ENCODE results near the gene CEP44.

Gene CEP44

DNA sequence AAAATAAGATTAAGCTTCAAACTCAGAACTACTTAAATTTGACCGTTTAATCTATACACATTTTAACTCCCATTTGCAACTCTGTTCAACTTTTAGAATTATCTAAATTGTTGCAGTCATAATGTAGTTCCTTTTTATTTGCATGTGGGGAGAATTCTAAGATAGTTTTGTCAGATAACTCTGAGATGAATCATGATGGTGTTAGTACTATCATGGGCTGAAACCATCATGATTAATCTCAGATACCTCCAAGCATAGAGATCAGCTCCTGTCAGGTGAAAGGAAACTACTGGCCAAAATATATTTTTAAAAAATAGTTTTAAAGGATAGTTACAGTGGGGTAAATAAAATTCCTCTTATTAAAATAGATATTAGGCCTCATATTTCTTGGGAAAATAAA lies 39.3 kb upstream of the CEP44 start:
- TF ChIP-seq TCF12 (IDR thresholded peaks at IDR 0.05; ENCODE audit: low read depth) = no peak
- TF ChIP-seq, protein P1, sequence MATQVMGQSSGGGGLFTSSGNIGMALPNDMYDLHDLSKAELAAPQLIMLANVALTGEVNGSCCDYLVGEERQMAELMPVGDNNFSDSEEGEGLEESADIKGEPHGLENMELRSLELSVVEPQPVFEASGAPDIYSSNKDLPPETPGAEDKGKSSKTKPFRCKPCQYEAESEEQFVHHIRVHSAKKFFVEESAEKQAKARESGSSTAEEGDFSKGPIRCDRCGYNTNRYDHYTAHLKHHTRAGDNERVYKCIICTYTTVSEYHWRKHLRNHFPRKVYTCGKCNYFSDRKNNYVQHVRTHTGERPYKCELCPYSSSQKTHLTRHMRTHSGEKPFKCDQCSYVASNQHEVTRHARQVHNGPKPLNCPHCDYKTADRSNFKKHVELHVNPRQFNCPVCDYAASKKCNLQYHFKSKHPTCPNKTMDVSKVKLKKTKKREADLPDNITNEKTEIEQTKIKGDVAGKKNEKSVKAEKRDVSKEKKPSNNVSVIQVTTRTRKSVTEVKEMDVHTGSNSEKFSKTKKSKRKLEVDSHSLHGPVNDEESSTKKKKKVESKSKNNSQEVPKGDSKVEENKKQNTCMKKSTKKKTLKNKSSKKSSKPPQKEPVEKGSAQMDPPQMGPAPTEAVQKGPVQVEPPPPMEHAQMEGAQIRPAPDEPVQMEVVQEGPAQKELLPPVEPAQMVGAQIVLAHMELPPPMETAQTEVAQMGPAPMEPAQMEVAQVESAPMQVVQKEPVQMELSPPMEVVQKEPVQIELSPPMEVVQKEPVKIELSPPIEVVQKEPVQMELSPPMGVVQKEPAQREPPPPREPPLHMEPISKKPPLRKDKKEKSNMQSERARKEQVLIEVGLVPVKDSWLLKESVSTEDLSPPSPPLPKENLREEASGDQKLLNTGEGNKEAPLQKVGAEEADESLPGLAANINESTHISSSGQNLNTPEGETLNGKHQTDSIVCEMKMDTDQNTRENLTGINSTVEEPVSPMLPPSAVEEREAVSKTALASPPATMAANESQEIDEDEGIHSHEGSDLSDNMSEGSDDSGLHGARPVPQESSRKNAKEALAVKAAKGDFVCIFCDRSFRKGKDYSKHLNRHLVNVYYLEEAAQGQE (IDR thresholded peaks at IDR 0.05; ENCODE audit: low read depth) = no peak
- no peak for TF ChIP-seq ZBTB7A (IDR thresholded peaks at IDR 0.05; ENCODE audit: low read depth)
- no peak for TF ChIP-seq YY1 (IDR thresholded peaks at IDR 0.05; ENCODE audit: low read depth)
- no peak for TF ChIP-seq NFIC (IDR thresholded peaks at IDR 0.05)
- no peak for TF ChIP-seq TEAD4 (IDR thresholded peaks at IDR 0.05)
- TF ChIP-seq EP300 (IDR thresholded peaks at IDR 0.05; ENCODE audit: borderline replicate concordance) = no peak

- TF ChIP-seq YY1 (IDR thresholded peaks at IDR 0.05; ENCODE audit: low read depth) (no peak), TCF12 (IDR thresholded peaks at IDR 0.05; ENCODE audit: low read depth) (no peak), NFIC (IDR thresholded peaks at IDR 0.05) (no peak), TEAD4 (IDR thresholded peaks at IDR 0.05) (no peak), EP300 (IDR thresholded peaks at IDR 0.05; ENCODE audit: borderline replicate concordance) (no peak), RAD21 (IDR thresholded peaks at IDR 0.05; ENCODE audit: low read depth) (no peak), EGR1 (IDR thresholded peaks at IDR 0.05) (no peak), USF1 (IDR thresholded peaks at IDR 0.05) (no peak), TAF1 (IDR thresholded peaks at IDR 0.05; ENCODE audit: low read depth) (no peak), ZBTB7A (IDR thresholded peaks at IDR 0.05; ENCODE audit: low read depth) (no peak), CEBPB (IDR thresholded peaks at IDR 0.05) (no peak), CREB1 (IDR thresholded peaks at IDR 0.05; ENCODE audit: low read depth) (no peak), MAX (IDR thresholded peaks at IDR 0.05) (no peak), FOXM1 (IDR thresholded peaks at IDR 0.05; ENCODE audit: borderline replicate concordance, low read depth) (no peak)
- TF ChIP-seq, protein P1 (IDR thresholded peaks at IDR 0.05; ENCODE audit: low read depth) = no peak
Measured at GRCh38 chr4:174245714-174246113, 38.0 kb upstream of the CEP44 start.

- no peak for TF ChIP-seq RAD21 (IDR thresholded peaks at IDR 0.05; ENCODE audit: low read depth)
- no peak for TF ChIP-seq YY1 (IDR thresholded peaks at IDR 0.05; ENCODE audit: low read depth)
- no peak for TF ChIP-seq TAF1 (IDR thresholded peaks at IDR 0.05; ENCODE audit: low read depth)
- TF ChIP-seq FOXM1 (IDR thresholded peaks at IDR 0.05; ENCODE audit: borderline replicate concordance, low read depth) = no peak
- no peak for TF ChIP-seq EGR1 (IDR thresholded peaks at IDR 0.05)
- TF ChIP-seq MAX (IDR thresholded peaks at IDR 0.05) = no peak
- TF ChIP-seq TEAD4 (IDR thresholded peaks at IDR 0.05) = no peak
- TF ChIP-seq, protein P1 (IDR thresholded peaks at IDR 0.05; ENCODE audit: low read depth) = no peak
- TF ChIP-seq NFIC (IDR thresholded peaks at IDR 0.05) = no peak
- no peak for TF ChIP-seq CREB1 (IDR thresholded peaks at IDR 0.05; ENCODE audit: low read depth)
- no peak for TF ChIP-seq USF1 (IDR thresholded peaks at IDR 0.05)
Measured at GRCh38 chr4:174248407-174248806, 35.3 kb upstream of the CEP44 start.

GRCh38 chr4:174252412-174252811 lies 31.3 kb upstream of the CEP44 start:
- TF ChIP-seq MAX (IDR thresholded peaks at IDR 0.05) (no peak), ZBTB7A (IDR thresholded peaks at IDR 0.05; ENCODE audit: low read depth) (no peak), EGR1 (IDR thresholded peaks at IDR 0.05) (no peak), TEAD4 (IDR thresholded peaks at IDR 0.05) (no peak), CEBPB (IDR thresholded peaks at IDR 0.05) (no peak), USF1 (IDR thresholded peaks at IDR 0.05) (no peak), RAD21 (IDR thresholded peaks at IDR 0.05; ENCODE audit: low read depth) (no peak), EP300 (IDR thresholded peaks at IDR 0.05; ENCODE audit: borderline replicate concordance) (no peak), YY1 (IDR thresholded peaks at IDR 0.05; ENCODE audit: low read depth) (no peak), TCF12 (IDR thresholded peaks at IDR 0.05; ENCODE audit: low read depth) (no peak), TAF1 (IDR thresholded peaks at IDR 0.05; ENCODE audit: low read depth) (no peak), CREB1 (IDR thresholded peaks at IDR 0.05; ENCODE audit: low read depth) (no peak), FOXM1 (IDR thresholded peaks at IDR 0.05; ENCODE audit: borderline replicate concordance, low read depth) (no peak), NFIC (IDR thresholded peaks at IDR 0.05) (no peak)
- TF ChIP-seq, protein P1 (IDR thresholded peaks at IDR 0.05; ENCODE audit: low read depth) = no peak

Data from Ishikawa (cell line).